Right lobe of liver (tissue), 4 donors: ENCODE results near the gene IPCEF1.

ENCODE experiments used
- POLR2A ChIP-seq: fragments of 450-650 bp; IDR thresholded peaks from one replicate; pipeline ENCODE4 v1.6.1; 2017; ENCODE audit warnings: antibody characterized with exemption, mild to moderate bottlenecking
- TF ChIP-seq, protein P1 (sequence below), 4 donors: fragments of 200-600 bp in 3 of 4; fragments of 450-650 bp in 1 of 4; IDR thresholded peaks; one replicate each; pipeline versions ENCODE4 v1.5.1 to v1.8.0; 2016 to 2022; ENCODE audit warnings: antibody characterized with exemption in 4 of 4, mild to moderate bottlenecking in 2 of 4
- donor health status: DM: no; HTN: no; CAD: no.
- donor health status: DM: no; HTN: no; CAD: no.
- donor health status: DM: no; HTN: yes; CAD: no.

DNA sequence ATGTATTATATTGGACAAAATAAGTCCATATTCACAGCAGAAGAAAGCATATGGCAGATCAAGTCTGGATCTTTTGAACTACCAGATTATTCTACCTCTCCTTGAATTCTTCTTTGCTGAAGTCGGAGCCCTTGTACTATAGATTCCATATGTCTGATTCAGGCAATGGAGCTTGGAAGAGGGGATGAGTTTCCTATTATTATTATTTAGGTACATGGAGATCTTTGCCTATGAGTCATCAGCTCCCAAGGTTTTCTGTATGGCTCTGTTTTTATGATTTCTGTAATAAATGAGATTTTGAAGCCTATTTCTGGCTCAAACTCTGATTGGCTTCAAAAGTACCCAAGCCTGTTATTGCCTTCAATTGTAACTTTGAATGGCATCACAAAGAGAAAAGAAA, 245.6 kb downstream of the IPCEF1 start:
- TF ChIP-seq, protein P1, sequence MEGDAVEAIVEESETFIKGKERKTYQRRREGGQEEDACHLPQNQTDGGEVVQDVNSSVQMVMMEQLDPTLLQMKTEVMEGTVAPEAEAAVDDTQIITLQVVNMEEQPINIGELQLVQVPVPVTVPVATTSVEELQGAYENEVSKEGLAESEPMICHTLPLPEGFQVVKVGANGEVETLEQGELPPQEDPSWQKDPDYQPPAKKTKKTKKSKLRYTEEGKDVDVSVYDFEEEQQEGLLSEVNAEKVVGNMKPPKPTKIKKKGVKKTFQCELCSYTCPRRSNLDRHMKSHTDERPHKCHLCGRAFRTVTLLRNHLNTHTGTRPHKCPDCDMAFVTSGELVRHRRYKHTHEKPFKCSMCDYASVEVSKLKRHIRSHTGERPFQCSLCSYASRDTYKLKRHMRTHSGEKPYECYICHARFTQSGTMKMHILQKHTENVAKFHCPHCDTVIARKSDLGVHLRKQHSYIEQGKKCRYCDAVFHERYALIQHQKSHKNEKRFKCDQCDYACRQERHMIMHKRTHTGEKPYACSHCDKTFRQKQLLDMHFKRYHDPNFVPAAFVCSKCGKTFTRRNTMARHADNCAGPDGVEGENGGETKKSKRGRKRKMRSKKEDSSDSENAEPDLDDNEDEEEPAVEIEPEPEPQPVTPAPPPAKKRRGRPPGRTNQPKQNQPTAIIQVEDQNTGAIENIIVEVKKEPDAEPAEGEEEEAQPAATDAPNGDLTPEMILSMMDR (IDR thresholded peaks at IDR 0.05) = no peak
- TF ChIP-seq POLR2A = no peak
